Heart right ventricle (tissue), 16 donors: ENCODE results near the gene B4GALT6. TPM values are rescaled to one million over a fixed set of nuclear protein-coding genes. Genes with fewer than 3 reads are reported as not detected.

Experiments
- ATAC-seq, 8 donors: fragments of 200-7000 bp; cut with Tn5 transposase; one replicate each; pipeline ENCODE4 v1.9.1; 2020; ENCODE audit warnings: mild to moderate bottlenecking in 8 of 8, moderate library complexity in 8 of 8, moderate number of reproducible peaks in 1 of 8
- DNase-seq, 2 donors: peaks; one replicate each; pipeline ENCODE4 v3.0.0-alpha.2; 2020
- H3K27ac ChIP-seq, 10 donors: fragments of 200-600 bp; sonication (generic) in 2 of 10; one replicate each; pipeline versions ENCODE4 v1.5.0 to v1.8.0; 2020 to 2022; ENCODE audit warnings: mild to moderate bottlenecking in 3 of 10
- H3K27me3 ChIP-seq, 7 donors: fragments of 200-600 bp; one replicate each; pipeline ENCODE4 v1.8.0; 2021 to 2022; ENCODE audit warnings: mild to moderate bottlenecking in 2 of 7
- H3K36me3 ChIP-seq, 9 donors: fragments of 200-600 bp; sonication (generic) in 1 of 9; one replicate each; pipeline versions ENCODE4 v1.5.0 to v1.8.0; 2020 to 2022; ENCODE audit warnings: mild to moderate bottlenecking in 2 of 9
- H3K4me1 ChIP-seq, 9 donors: fragments of 200-600 bp; sonication (generic) in 1 of 9; one replicate each; pipeline versions ENCODE4 v1.5.0 to v1.8.0; 2020 to 2022; ENCODE audit warnings: mild to moderate bottlenecking in 4 of 9
- H3K4me3 ChIP-seq, 10 donors: fragments of 200-600 bp; sonication (generic) in 2 of 10; one replicate each; pipeline versions ENCODE4 v1.5.0 to v1.8.0; 2020 to 2022; ENCODE audit warnings: mild to moderate bottlenecking in 7 of 10, moderate library complexity in 2 of 10
- H3K9me3 ChIP-seq, 11 donors: fragments of 200-600 bp in 10 of 11; sonication (generic) in 2 of 11; one replicate each; pipeline versions ENCODE4 v1.5.0 to v1.8.0; 2013 to 2022; ENCODE audit warnings: mild to moderate bottlenecking in 2 of 11, control low read depth in 1 of 11, moderate library complexity in 1 of 11
- WGBS, 2 donors: extraction: QIAGEN DNeasy Blood & Tissue Kit; methylation state at CpG; one replicate each; pipeline ENCODE4 v1.1.7; 2013; ENCODE audit warnings: inconsistent platforms in 1 of 2; 5-methylcytosine and 5-hydroxymethylcytosine counted together
- intact Hi-C, 10 donors: fragments of 100-400 bp; cut with DNase I; formaldehyde crosslinking; loops; one replicate each; pipeline versions ENCODE4 v1.11.1 to v1.14.2; 2022
- polyA plus RNA-seq, 2 donors: library from polyadenylated mRNA; stranded (reverse); fragments of 200-250 nt; gene quantifications; one replicate each; pipeline ENCODE4 v1.2.3, GENCODE V29; 2013
- total RNA-seq, 10 donors: library from RNA; stranded (reverse); fragmentation: NEBNext Ultra II Directional in 3 of 10; extraction: Animal tissue kit (Norgen Biotek cat#: 25700) in 3 of 10; gene quantifications; one replicate each; pipeline versions ENCODE4 v1.2.1 to v1.2.4, GENCODE V29; 2021 to 2023
- TF ChIP-seq, protein P1 (sequence below), 9 donors: fragments of 200-600 bp; sonication (generic) in 2 of 9; IDR thresholded peaks; one replicate each; pipeline versions ENCODE4 v1.5.0 to v1.8.0; 2021 to 2022; ENCODE audit warnings: antibody characterized with exemption in 9 of 9, mild to moderate bottlenecking in 5 of 9, moderate library complexity in 1 of 9
- donor health status: Arrhythmogenic right ventricular cardiomyopathy.
- donor health status: ischemic (EF 13 %, LVEDD 7.1; RV severe dilation, severe dysfunction).
- donor health status: healthy with polysubstance abuse.
- donor health status: DM: no; HTN: yes; CAD: no.
- donor health status: DM: no; HTN: no; CAD: no.
- donor health status: ischemic (EF 25% LVEDD 6.9; RV normal size, moderate dysfunction).
- donor health status: ischemic (EF 25% LVEDD 5.7; RV mildly dilated, moderate dysfunction).
- donor health status: healthy.
- donor health status: DM: yes; HTN: yes; CAD: no.
- donor health status: Ischemic cardiomyopathy.
- donor health status: ischemic (EF 35%, LVEDD 5.7; RV mildly dilated, moderate dysfunction).
- donor health status: nonischemic (EF 11% LVEDD 7.7; RV severe dilation, severe dysfunction).
- donor health status: DM: yes; HTN: yes; CAD: no.
- donor health status: PGD.
- donor health status: ischemic (EF 29% LVEDD 5.4; RV normal size, mild dysfunction).
- donor health status: nonischemic (EF 23%, LVEDD 6.1; RV moderate dilation, normal function).

Gene B4GALT6
- total and polyA plus RNA-seq, 12 donors, result 0.61 to 19.6 (median 7.8) TPM

DNA sequence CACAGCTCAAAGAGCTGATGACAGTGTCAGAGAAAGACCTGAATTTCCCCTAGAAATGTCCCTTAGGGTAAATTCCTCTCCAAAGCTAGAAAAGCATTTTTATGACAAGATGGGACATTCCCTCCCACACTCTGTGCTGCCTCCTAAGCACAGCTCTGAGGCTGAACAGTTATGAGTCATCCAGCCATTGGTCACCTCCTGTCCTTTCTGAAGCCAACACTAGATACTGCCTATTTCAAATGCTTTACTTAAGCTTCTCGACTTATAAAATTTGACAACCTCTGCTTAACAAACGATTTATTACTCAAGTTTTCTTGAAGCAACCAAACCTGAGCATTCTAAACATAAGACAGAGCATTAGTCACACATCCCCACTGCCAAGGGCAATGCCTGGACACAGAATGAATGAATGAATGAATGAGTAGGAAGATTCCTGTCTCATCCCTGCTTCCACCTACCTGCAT is 35.4 kb downstream of the B4GALT6 start:
- Histone ChIP-seq H3K36me3 (no peaks in the 10 kb centered on the region), H3K9me3 (no peaks in the 10 kb centered on the region), H3K27me3 (no peaks in the 10 kb centered on the region), H3K4me1 (no peaks in the 10 kb centered on the region), H3K4me3 (no peak overlapping the region), H3K27ac (no peak overlapping the region)
- 61 to 68% methylated on average over 2 of the region's 2 CpGs for WGBS, 2 donors
- peak in 1 of 8 donors; percentile 63 for ATAC-seq
- no peak for DNase-seq
- intact Hi-C loops, result no loop called here
- TF ChIP-seq, protein P1, sequence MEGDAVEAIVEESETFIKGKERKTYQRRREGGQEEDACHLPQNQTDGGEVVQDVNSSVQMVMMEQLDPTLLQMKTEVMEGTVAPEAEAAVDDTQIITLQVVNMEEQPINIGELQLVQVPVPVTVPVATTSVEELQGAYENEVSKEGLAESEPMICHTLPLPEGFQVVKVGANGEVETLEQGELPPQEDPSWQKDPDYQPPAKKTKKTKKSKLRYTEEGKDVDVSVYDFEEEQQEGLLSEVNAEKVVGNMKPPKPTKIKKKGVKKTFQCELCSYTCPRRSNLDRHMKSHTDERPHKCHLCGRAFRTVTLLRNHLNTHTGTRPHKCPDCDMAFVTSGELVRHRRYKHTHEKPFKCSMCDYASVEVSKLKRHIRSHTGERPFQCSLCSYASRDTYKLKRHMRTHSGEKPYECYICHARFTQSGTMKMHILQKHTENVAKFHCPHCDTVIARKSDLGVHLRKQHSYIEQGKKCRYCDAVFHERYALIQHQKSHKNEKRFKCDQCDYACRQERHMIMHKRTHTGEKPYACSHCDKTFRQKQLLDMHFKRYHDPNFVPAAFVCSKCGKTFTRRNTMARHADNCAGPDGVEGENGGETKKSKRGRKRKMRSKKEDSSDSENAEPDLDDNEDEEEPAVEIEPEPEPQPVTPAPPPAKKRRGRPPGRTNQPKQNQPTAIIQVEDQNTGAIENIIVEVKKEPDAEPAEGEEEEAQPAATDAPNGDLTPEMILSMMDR (IDR thresholded peaks at IDR 0.05), result no peak

DNA sequence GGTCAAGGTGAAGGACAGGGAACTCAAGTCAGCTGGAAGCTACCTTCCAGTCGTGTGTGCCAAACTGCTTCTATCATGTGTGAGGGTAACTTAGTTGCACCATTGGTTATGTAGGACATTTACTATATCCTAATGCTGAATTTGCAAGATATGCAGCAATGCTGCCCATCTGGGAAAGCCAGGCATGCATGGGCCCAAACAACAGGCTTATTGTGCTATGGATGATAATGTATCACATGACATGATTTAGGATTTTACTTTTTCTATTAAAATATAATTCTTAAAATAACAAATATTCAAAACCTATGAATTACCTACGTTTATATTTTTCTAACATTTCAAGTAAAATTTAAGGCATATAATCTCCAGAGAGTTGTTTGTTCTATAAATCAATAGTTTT is 35.9 kb downstream of the B4GALT6 start:
- H3K27me3 ChIP-seq, result no peaks in the 10 kb centered on the region
- intact Hi-C loops, result no loop called here
- H3K36me3 ChIP-seq, result no peaks in the 10 kb centered on the region
- DNase-seq, result no peak
- TF ChIP-seq, protein P1 (IDR thresholded peaks at IDR 0.05), result no peak
- 80 to 91% methylated on average over 2 of the region's 2 CpGs for WGBS, 2 donors
- no peak overlapping the region for H3K4me3 ChIP-seq
- no peaks in the 10 kb centered on the region for H3K4me1 ChIP-seq
- ATAC-seq, result no peak
- H3K27ac ChIP-seq, result no peak overlapping the region
- no peaks in the 10 kb centered on the region for H3K9me3 ChIP-seq

DNA sequence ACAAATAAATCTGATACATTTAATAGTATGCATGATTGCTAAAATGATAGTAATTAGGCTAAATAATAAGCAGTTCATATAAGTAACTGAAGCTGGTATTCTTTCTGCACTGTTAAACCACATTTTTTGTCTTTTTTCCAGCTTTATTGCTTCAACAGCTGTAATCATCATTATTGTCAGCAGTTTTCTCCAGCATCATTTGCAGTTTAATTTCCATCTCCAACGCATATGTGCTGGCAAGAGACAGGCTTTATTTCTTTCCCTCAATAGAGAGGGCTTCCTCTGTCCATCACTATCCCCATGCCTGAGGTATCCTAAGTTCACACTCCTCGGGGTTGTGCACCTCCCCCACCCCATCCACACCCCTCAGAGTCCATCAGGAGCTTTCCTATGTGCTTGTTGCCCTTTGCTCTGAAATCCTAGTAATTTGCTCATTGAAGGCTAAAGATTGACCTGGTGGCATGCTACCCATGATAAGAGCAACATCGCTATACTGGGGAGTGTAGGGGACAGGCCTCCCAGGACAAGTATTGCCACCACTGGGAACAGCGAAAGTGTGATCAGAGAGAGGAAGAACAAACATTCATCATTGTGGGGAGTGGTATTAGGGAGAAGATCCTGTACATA is 37.1 kb downstream of the B4GALT6 start:
- WGBS, 2 donors, result 67 to 70% methylated on average over 4 of the region's 4 CpGs
- no peaks in the 10 kb centered on the region for H3K36me3 ChIP-seq
- DNase-seq, result no peak
- no peaks in the 10 kb centered on the region for H3K4me1 ChIP-seq
- ATAC-seq, result no peak
- TF ChIP-seq, protein P1 (IDR thresholded peaks at IDR 0.05), result no peak
- H3K27ac ChIP-seq, result no peak overlapping the region
- intact Hi-C loops, result no loop called here
- H3K27me3 ChIP-seq, result no peaks in the 10 kb centered on the region
- H3K9me3 ChIP-seq, result no peaks in the 10 kb centered on the region
- H3K4me3 ChIP-seq, result no peak overlapping the region

GRCh38 chr18:31646332-31647126 is 37.9 kb downstream of the B4GALT6 start:
- no peaks in the 10 kb centered on the region for H3K9me3 ChIP-seq
- 82% methylated on average over 7 of the region's 7 CpGs for WGBS, 2 donors
- TF ChIP-seq, protein P1 (IDR thresholded peaks at IDR 0.05), result no peak
- no peak for DNase-seq
- no peak for ATAC-seq
- no peaks in the 10 kb centered on the region for H3K27me3 ChIP-seq
- H3K4me1 ChIP-seq, result no peaks in the 10 kb centered on the region
- H3K4me3 ChIP-seq, result no peak overlapping the region
- no peak overlapping the region for H3K27ac ChIP-seq
- H3K36me3 ChIP-seq, result no peaks in the 10 kb centered on the region
- intact Hi-C loops, result no loop called here
